Vagina (tissue), 2 donors: Measurements from ENCODE around the gene ANXA3.

Source experiments
- POLR2A ChIP-seq, 2 donors: fragments of 450-650 bp; IDR thresholded peaks; one replicate each; pipeline ENCODE4 v1.6.1; 2017; ENCODE audit warnings: antibody characterized with exemption in 2 of 2, mild to moderate bottlenecking in 2 of 2, moderate library complexity in 2 of 2
- POLR2AphosphoS5 ChIP-seq, 2 donors: sonication (generic); formaldehyde crosslinking; IDR thresholded peaks; one replicate each; pipeline ENCODE4 v1.9.0; 2017; ENCODE audit warnings: antibody characterized with exemption in 2 of 2, mild to moderate bottlenecking in 2 of 2, low read depth in 1 of 2; ENCODE audit not compliant: insufficient read depth in 1 of 2
- TF ChIP-seq, protein P1 (sequence below), 3 experiments: fragments of 450-650 bp in 2 of 3; fragments of 200-600 bp in 1 of 3; sonication (generic) in 1 of 3; IDR thresholded peaks; one replicate each; pipeline ENCODE4 v1.5.1; 2017 to 2019; ENCODE audit warnings: antibody characterized with exemption in 3 of 3, mild to moderate bottlenecking in 2 of 3, moderate library complexity in 2 of 3

DNA sequence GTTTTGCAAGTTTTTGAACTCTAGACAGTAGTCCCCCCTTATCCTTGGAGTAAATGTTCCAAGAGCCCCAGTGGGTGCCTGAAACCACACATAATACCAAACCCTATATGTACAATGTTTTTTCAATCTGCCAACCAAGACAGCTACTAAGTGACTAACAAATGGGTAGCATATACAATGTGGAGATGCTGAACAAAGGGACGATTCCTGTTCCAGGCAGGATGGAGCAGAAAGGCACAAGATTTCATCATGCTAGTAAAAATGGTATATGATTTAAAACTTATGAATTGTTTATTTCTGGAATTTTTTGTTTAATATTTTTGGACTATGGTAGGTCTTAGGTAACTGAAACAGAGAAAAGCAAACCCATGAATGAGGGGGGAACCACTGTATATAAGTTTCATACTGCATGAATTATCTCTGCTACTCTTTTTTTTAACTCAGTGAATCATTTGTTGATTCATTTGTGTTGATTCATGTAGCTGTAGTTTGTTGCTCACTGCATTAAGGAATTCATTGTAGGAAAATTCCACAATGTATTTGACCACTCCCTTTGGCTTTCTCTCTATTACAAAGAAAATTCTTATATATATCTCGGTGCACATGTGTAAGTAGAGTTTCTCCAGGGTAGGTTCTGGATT, 21.9 kb upstream of the ANXA3 start:
- TF ChIP-seq POLR2A (IDR thresholded peaks at IDR 0.05), result no peak
- TF ChIP-seq, protein P1, sequence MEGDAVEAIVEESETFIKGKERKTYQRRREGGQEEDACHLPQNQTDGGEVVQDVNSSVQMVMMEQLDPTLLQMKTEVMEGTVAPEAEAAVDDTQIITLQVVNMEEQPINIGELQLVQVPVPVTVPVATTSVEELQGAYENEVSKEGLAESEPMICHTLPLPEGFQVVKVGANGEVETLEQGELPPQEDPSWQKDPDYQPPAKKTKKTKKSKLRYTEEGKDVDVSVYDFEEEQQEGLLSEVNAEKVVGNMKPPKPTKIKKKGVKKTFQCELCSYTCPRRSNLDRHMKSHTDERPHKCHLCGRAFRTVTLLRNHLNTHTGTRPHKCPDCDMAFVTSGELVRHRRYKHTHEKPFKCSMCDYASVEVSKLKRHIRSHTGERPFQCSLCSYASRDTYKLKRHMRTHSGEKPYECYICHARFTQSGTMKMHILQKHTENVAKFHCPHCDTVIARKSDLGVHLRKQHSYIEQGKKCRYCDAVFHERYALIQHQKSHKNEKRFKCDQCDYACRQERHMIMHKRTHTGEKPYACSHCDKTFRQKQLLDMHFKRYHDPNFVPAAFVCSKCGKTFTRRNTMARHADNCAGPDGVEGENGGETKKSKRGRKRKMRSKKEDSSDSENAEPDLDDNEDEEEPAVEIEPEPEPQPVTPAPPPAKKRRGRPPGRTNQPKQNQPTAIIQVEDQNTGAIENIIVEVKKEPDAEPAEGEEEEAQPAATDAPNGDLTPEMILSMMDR (IDR thresholded peaks at IDR 0.05), result no peak
- TF ChIP-seq POLR2AphosphoS5 (IDR thresholded peaks at IDR 0.05; ENCODE audit: insufficient read depth in 1 of 2, low read depth in 1 of 2), result no peak
